Small intestine (tissue), 7 donors: Measurements from ENCODE around the gene PVALB. TPM values are rescaled to one million over a fixed set of nuclear protein-coding genes. Genes with fewer than 3 reads are reported as not detected.

ENCODE experiments used
- DNase-seq, 2 donors: peaks; one replicate each; pipeline versions ENCODE4 v3.0.0 to v3.0.0-alpha.2; 2013
- FAIRE-seq: peaks from 2 replicates; lab custom pipeline; 2012; peaks lifted over from hg19 to GRCh38; lab: Jason Lieb, UNC
- H3K27ac ChIP-seq, 3 donors: one replicate each; pipeline ENCODE4 v1.5.1; 2013; ENCODE audit warnings: low read length in 2 of 3, mild to moderate bottlenecking in 2 of 3, control low read depth in 1 of 3, inconsistent platforms in 1 of 3, low read depth in 1 of 3, moderate library complexity in 1 of 3
- H3K27me3 ChIP-seq, 3 donors: one replicate each; pipeline ENCODE4 v1.6.1; 2013; ENCODE audit warnings: low read length in 3 of 3, inconsistent platforms in 1 of 3; ENCODE audit not compliant: control insufficient read depth in 3 of 3, insufficient read depth in 3 of 3
- H3K36me3 ChIP-seq, 3 donors: one replicate each; pipeline ENCODE4 v1.6.1; 2013; ENCODE audit warnings: low read length in 3 of 3, inconsistent platforms in 1 of 3, low read depth in 1 of 3, mild to moderate bottlenecking in 1 of 3, moderate library complexity in 1 of 3; ENCODE audit not compliant: control insufficient read depth in 3 of 3, insufficient read depth in 2 of 3
- H3K4me1 ChIP-seq, 3 donors: one replicate each; pipeline ENCODE4 v1.6.1; 2013; ENCODE audit warnings: low read length in 2 of 3, inconsistent platforms in 1 of 3, low read depth in 1 of 3, mild to moderate bottlenecking in 1 of 3, moderate library complexity in 1 of 3; ENCODE audit not compliant: control insufficient read depth in 3 of 3, insufficient read depth in 2 of 3
- H3K4me3 ChIP-seq, 3 donors: one replicate each; pipeline ENCODE4 v1.5.1; 2013; ENCODE audit warnings: low read length in 3 of 3, control low read depth in 1 of 3, inconsistent platforms in 1 of 3, low read depth in 1 of 3, mild to moderate bottlenecking in 1 of 3, moderate library complexity in 1 of 3
- H3K9me3 ChIP-seq, 2 donors: one replicate each; pipeline ENCODE4 v1.6.1; 2013; ENCODE audit warnings: low read depth in 1 of 2, low read length in 1 of 2; ENCODE audit not compliant: control insufficient read depth in 2 of 2, insufficient read depth in 1 of 2
- WGBS, 3 donors: extraction: QIAGEN DNeasy Blood & Tissue Kit; methylation state at CpG; one replicate each; pipeline ENCODE4 v1.1.7; 2013; 5-methylcytosine and 5-hydroxymethylcytosine counted together
- polyA plus RNA-seq, 4 donors: library from polyadenylated mRNA; stranded (reverse) in 3 of 4; unstranded in 1 of 4; fragments of 200-250 nt in 3 of 4; fragments of 120-200 nt in 1 of 4; gene quantifications; one replicate each; pipeline versions ENCODE4 v1.2.1 to v1.2.3, GENCODE V29; 2013
- donor health status: healthy with polysubstance abuse.
- donor health status: control.
- donor health status: control.
- donor health status: Bipolar disorder and iron deficiency.
- donor health status: healthy.

The PVALB gene
- polyA plus RNA-seq, 4 donors = 0.27 TPM; not detected in 3

- no peak overlapping the region for H3K27ac ChIP-seq
- FAIRE-seq (no peak), DNase-seq (no peak)
- WGBS, 3 donors = 92 to 95% (median 93%) methylated on average over 17 of the region's 17 CpGs
- H3K9me3 ChIP-seq = no peaks in the 10 kb centered on the region
- no peak overlapping the region for H3K4me3 ChIP-seq
- H3K27me3 ChIP-seq = no peaks in the 10 kb centered on the region
- H3K4me1 ChIP-seq = peaks cover 0 to 5% (median 0%) of the 10 kb centered on the region in 3 donors
- peaks cover 0 to 45% (median 0%) of the 10 kb centered on the region in 3 donors for H3K36me3 ChIP-seq
Observed at GRCh38 chr22:36765131-36765942, 51.5 kb downstream of the PVALB start.

- H3K27me3 ChIP-seq = no peaks in the 10 kb centered on the region
- H3K4me3 ChIP-seq = no peak overlapping the region
- H3K27ac ChIP-seq = no peak overlapping the region
- DNase-seq = no peak
- no peak for FAIRE-seq
- H3K4me1 ChIP-seq = peaks cover 0 to 5% (median 0%) of the 10 kb centered on the region in 3 donors
- H3K9me3 ChIP-seq = no peaks in the 10 kb centered on the region
- peaks cover 0 to 46% (median 0%) of the 10 kb centered on the region in 3 donors for H3K36me3 ChIP-seq
- WGBS, 3 donors = 89 to 94% (median 94%) methylated on average over 6 of the region's 6 CpGs
Observed at GRCh38 chr22:36764641-36765040, 52.2 kb downstream of the PVALB start.

- Histone ChIP-seq H3K4me3 (no peak overlapping the region), H3K27me3 (no peaks in the 10 kb centered on the region), H3K4me1 (peaks cover 0 to 5% (median 0%) of the 10 kb centered on the region in 3 donors), H3K9me3 (no peaks in the 10 kb centered on the region), H3K36me3 (peaks cover 0 to 46% (median 0%) of the 10 kb centered on the region in 3 donors), H3K27ac (peak overlapping the region in 1 of 3 donors; percentile 57)
- DNase-seq = no peak
- WGBS, 3 donors = 79 to 88% (median 83%) methylated on average over 9 of the region's 9 CpGs
- FAIRE-seq = no peak
Observed at GRCh38 chr22:36764060-36764459, 52.8 kb downstream of the PVALB start.

- Histone ChIP-seq H3K9me3 (no peaks in the 10 kb centered on the region), H3K4me3 (no peak overlapping the region), H3K36me3 (peaks cover 0 to 44% (median 0%) of the 10 kb centered on the region in 3 donors), H3K4me1 (peaks cover 0 to 5% (median 0%) of the 10 kb centered on the region in 3 donors), H3K27ac (peak overlapping the region in 1 of 3 donors; percentile 57), H3K27me3 (no peaks in the 10 kb centered on the region)
- DNase-seq (peak in 1 of 2 donors; percentile 90), FAIRE-seq (no peak)
- 23 to 76% (median 50%) methylated on average over 8 of the region's 8 CpGs for WGBS, 3 donors
Observed at GRCh38 chr22:36763576-36763975, 53.3 kb downstream of the PVALB start.

- Histone ChIP-seq H3K27me3 (no peaks in the 10 kb centered on the region), H3K4me1 (peaks cover 0 to 5% (median 0%) of the 10 kb centered on the region in 3 donors), H3K9me3 (no peaks in the 10 kb centered on the region), H3K27ac (no peak overlapping the region), H3K36me3 (peaks cover 0 to 44% (median 0%) of the 10 kb centered on the region in 3 donors), H3K4me3 (no peak overlapping the region)
- DNase-seq = peak in 1 of 2 donors; percentile 12
- 80 to 90% (median 88%) methylated on average over 17 of the region's 17 CpGs for WGBS, 3 donors
- FAIRE-seq = no peak
Observed at GRCh38 chr22:36762687-36763260, 54.1 kb downstream of the PVALB start.

GRCh38 chr22:36761553-36762240, 55.1 kb downstream of the PVALB start:
- Histone ChIP-seq H3K9me3 (no peaks in the 10 kb centered on the region), H3K4me3 (no peak overlapping the region), H3K27me3 (no peaks in the 10 kb centered on the region), H3K4me1 (peaks cover 0 to 5% (median 0%) of the 10 kb centered on the region in 3 donors), H3K27ac (no peak overlapping the region), H3K36me3 (peaks cover 0 to 35% (median 0%) of the 10 kb centered on the region in 3 donors)
- FAIRE-seq (no peak), DNase-seq (peak in 1 of 2 donors; percentile 60)
- WGBS, 3 donors = 56 to 89% (median 70%) methylated on average over 10 of the region's 10 CpGs

GRCh38 chr22:36760786-36761185, 56.0 kb downstream of the PVALB start:
- H3K27ac ChIP-seq = no peak overlapping the region
- no peak for DNase-seq
- no peaks in the 10 kb centered on the region for H3K9me3 ChIP-seq
- WGBS, 3 donors = 75 to 81% (median 78%) methylated on average over 10 to 11 of the region's 11 CpGs
- peaks cover 0 to 4% (median 0%) of the 10 kb centered on the region in 3 donors for H3K27me3 ChIP-seq
- H3K36me3 ChIP-seq = peaks cover 0 to 27% (median 0%) of the 10 kb centered on the region in 3 donors
- no peak overlapping the region for H3K4me3 ChIP-seq
- H3K4me1 ChIP-seq = peaks cover 0 to 5% (median 0%) of the 10 kb centered on the region in 3 donors
- no peak for FAIRE-seq
